D341Med (cell line): ENCODE data around the gene CEP72.
"Not testable (repeated sequence)": the region's sequence is repeated elsewhere in the genome, so short reads cannot be mapped to it uniquely, and the experiment has no call there.

Experiments
- DNase-seq: peaks from one replicate; pipeline ENCODE4 v3.0.0; 2012; ENCODE audit warnings: low spot score

The CEP72 gene

DNA sequence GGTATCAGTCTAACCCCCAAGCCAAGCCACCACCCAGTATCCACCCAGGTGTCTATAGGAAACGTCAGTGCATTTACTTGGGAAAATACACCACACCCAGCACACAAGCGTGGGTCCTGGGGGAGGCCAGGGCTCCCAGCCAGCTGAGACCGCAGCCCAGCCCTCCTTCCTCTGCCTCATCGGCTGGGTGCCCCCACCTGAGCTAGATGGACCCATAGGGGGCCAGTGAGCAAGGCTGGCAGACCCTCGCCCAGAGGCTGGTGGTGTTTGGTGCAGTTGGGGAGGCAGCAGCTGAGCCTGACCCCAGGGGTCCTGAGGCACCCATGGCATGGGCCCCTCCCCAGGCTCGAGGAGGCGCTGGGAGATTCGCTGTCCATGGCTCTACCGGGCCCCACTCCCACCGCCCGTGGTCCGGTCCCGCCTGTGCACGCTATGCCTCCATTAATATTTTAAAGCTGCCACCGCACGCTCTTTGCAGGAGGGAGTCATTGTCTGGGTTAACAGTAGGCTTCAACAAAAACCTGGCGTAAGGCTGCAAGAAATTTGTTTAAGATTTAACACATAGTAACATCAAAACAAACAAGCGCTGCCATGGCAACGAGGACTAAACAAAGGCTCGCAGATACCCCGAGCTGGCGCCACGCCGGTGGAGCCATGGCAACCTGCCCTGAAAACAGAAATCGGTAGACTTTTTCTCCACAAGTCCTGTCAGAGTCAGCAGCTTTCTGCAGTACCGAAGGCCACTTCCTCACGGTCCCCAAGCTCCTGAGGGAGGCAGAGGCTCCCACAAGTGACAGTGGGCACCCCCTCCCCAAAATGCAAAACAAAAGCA lies 60.4 kb downstream of the CEP72 start:
- peak; percentile 67 for DNase-seq

- peak; percentile 31 for DNase-seq
Observed at GRCh38 chr5:673161-673830, 61.2 kb downstream of the CEP72 start.

DNA sequence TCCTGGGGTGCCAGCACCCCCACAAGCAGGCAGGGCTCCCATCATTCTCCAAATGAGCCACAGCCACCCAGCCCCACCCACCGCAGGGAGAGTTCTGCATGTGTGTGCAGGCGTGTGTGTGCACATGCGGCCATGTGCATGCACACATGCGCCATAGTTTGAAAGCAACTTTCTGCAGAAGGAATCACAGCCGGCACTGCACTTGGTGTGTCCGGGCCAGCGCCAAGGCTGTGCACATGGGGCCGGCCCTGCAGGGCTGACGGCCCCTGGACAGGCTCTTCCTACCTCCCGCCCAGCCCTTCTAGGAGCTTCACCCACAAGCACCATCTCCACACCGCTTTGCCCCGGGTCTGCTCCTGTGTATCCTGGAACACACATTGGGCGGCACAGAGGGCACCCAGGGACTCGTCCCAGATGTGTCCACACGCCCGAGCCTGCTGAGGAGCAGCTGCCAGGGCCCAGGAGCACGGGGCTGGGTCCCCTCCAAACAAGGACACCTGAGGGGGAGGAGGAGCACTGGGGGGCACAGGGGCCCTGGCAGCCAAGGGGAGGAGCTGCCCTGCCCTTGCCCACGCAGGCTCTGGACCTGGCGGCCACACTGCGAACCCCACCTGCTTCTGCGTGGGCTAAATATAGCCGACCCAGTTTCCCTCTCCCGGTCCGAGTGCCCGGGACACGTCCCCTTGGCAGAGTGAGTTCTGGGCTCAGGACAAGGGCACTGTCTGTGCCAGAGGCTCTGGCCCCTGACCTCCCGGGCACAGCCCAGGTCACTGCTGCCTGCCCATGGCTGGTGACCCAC lies 61.9 kb downstream of the CEP72 start:
- DNase-seq: peak; percentile 39

- peak; percentile 32 for DNase-seq
Observed at GRCh38 chr5:674630-675011, 62.5 kb downstream of the CEP72 start.

GRCh38 chr5:675111-675870 lies 63.2 kb downstream of the CEP72 start:
- DNase-seq: peak; percentile 17

DNA sequence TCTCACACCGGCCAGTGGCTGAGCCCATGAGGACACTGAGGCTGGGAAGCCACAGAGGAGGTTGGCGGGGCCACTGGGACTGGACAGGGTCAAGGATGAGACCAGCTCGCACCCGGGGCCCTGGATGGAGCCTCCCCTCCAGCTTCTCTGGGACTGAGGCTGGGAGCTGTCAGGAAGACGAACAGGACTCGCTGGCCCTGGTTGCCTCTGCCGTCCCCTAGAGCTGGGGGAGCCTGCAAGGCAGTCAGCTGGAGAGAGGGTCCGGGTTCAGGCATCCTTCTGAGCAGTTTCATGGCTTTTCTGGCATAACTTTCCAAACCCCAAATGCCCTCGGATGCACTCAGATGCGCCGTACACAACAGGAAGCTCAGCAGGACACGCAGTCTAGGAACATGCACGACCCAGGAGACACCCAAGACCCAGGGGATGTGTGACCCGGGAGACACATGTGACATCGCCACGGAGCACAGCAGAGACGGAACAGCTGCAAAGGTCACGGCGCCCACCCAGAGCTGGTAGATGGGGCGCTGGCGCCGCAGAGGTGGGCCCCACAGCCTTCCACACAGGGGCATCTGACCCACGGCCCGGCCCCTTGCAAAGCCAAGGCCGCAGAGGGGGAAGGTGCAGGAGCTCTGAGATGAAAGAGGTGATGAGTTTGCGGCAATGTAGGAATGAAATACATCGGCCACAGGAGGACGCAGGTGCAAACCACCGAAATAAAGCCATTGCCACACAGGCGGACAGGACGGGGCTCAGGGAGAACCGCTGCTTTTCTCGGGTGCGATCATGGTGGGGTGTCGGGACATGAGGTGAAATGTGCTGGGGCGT lies 63.9 kb downstream of the CEP72 start:
- DNase-seq: peak; percentile 28

DNA sequence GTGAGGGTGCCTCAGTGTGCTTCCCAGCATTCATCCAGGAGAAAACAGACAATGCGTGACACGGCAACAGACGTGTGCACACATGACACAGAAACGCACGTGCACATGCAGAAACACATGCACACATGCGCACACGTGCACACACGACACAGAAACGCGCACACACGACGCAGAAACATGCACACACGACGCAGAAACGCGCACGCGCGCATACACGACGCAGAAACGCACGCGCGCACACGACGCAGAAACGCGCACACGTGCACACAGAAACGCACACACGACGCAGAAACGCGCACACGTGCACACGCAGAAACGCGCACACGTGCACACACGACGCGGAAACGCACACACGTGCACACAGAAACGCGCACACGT lies 64.5 kb downstream of the CEP72 start:
- DNase-seq: no peak

- peak; percentile 34 for DNase-seq
Observed at GRCh38 chr5:677131-678101, 65.3 kb downstream of the CEP72 start.

DNA sequence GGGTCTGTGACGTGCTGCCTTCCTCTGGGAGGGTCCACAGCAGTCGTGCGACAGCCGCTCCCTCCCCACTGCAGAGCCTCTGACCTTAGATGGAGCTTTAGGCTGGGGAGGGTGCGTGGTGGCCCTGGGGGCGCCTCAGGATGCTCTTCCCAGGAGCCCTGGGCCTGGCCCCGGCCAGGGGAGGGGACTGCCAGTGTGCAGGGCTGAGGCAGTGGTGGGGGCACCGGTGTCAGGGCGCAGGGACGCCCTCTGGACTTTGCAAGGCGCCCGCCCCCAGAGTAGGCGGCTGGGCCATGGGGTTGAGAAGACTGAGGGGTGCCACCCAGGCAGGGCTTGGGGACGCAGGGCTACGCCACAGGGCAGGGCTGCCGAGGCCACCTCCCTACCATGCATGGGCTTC lies 66.4 kb downstream of the CEP72 start:
- not testable (repeated sequence) for DNase-seq

DNA sequence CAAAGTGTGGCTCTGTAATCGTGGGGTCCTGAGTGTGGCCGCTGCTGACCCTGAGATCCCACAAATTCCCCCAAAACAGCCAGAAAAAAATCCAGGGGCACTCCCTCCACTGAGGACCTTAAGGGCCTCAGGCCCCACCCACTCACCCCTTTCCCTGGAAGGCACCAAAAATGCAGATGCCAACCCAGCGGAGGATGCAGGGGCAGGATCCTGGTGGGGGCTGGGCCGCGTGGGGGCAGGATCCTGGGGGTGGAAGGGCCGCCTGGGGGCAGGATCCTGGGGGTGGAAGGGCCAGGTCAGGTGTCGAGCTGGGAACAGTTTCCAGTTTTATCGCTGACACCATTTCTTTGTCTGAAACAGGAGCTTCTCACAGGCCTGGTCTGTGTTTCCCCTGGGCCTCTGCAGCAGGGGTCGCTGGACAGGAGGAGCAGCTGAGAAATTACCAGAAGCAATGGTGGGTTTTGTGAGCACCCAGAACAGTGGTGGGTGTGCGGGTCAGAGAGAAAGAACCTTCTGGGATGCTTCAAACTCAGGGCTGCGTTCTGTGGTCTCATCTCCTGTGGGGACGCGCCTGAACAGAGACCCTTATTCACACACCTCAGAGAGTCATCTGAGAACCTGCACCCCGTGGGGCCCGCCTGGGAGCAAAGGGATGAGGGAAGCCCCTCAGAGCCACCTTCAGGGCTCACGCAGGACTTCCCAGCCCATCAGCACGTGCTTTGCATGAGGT lies 67.2 kb downstream of the CEP72 start:
- DNase-seq: not testable (repeated sequence)

- not testable (repeated sequence) for DNase-seq
Observed at GRCh38 chr5:680118-680795, 68.1 kb downstream of the CEP72 start.

- DNase-seq: not testable (repeated sequence)
Observed at GRCh38 chr5:680836-681235, 68.7 kb downstream of the CEP72 start.

DNA sequence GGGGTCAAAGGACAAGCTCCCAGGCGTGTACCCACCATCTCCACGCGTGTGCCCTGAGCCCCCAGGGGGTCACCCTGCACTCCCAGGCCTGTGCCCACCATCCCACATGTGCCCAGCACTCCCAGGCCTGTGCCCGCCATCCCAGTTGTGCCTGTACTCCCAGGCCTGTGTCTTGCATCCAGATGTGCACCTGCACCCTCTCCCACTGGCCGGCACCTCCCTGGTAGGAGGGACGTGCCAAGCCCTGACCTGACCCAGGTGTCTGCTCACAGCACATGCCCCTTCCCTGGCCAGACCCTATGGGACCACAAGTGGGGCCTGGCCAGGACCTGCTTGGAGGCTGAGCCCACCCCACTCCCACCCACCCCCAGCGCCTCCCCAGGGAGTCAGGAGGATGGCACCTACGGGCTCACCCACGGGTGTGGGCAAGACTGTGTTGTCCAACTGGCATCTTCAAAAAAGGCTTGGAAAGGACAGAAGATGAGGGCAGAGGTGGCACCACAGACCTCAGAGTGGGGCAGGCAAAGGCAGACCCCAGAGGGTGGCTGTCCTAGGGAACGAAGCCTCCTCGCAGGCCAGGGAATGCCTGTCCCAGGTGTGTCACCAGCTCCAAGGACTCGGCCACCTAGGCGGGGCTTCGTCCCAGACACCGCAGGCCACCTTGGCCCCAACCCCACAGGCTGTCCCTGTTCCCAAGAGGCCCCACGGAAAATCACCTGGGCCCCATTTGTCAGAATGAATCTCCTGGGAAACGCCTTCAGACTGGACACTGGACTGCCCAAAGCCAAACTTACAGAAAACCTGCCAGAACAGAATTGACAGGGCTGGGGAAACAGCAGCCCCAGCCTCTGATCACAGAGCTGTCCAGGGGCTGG lies 69.4 kb downstream of the CEP72 start:
- not testable (repeated sequence) for DNase-seq

DNA sequence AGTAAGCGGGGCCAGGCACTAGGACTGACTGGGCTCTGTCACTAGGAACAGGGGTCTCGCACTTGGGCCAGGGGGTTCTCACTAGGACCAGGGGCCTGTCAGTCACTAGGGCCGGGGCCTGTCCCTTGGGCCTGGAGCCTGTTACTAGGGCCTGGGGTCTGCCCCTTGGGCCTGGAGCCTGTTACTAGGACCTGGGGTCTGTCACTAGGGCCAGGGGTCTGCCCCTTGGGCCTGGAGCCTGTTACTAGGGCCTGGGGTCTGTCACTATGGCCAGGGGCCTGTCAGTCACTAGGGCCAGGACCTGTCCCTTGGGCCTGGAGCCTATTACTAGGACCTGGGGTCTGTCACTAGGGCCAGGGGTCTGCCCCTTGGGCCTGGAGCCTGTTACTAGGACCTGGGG lies 70.1 kb downstream of the CEP72 start:
- DNase-seq: not testable (repeated sequence)

DNA sequence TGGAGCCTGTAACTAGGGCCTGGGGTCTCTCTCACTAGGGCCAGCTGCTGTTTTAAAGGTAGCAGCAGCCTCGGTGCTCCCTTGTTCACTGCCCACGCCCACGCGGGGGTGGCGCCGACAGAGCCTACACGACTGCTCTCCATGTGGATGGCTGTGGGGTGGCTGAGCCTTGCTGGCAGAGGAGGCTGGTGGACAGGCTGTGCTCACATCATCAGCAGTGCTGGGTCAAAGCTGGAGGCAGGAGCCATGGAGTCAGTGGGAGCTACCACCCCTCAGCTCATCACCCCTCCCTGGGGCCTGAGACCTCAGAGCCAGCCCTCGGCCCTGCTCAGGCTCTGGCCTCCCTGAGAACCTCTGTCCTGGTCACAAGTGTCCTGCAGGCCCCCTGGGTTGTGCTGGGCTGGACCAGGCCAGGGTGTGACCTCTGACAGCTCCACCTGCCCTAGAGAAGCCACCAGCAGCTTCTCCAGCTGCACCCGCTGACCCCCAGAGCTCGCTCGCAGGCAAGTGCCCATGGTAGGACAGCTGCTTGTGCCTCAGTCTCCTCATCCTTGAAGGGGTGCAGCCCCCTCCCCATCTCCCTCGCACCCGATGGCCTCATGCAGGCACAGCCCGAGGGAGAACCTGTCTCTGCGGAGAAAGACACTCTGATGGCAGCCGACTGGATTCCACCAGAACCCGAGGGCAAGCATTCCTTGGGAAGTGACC lies 70.7 kb downstream of the CEP72 start:
- DNase-seq: not testable (repeated sequence)

GRCh38 chr5:683551-684481 lies 71.7 kb downstream of the CEP72 start:
- DNase-seq: no peak
